Right hindlimb (tissue), 1 donor: Measurements from ENCODE around the gene SOCS6.
"Not testable (repeated sequence)": the region's sequence is repeated elsewhere in the genome, so short reads cannot be mapped to it uniquely, and the experiment has no call there.

Experiments
- DNase-seq: peaks from one replicate; pipeline ENCODE4 v3.0.0-alpha.2; 2018

SOCS6 gene

GRCh38 chr18:70324897-70325296 lies 36.1 kb downstream of the SOCS6 start:
- no peak for DNase-seq

GRCh38 chr18:70326255-70326654 lies 37.4 kb downstream of the SOCS6 start:
- no peak for DNase-seq

- no peak for DNase-seq
Observed at GRCh38 chr18:70328169-70328568, 39.3 kb downstream of the SOCS6 start.

GRCh38 chr18:70329071-70329470 lies 40.2 kb downstream of the SOCS6 start:
- no peak for DNase-seq

- DNase-seq = no peak
Observed at GRCh38 chr18:70330887-70331286, 42.0 kb downstream of the SOCS6 start.

- no peak for DNase-seq
Observed at GRCh38 chr18:70331456-70332097, 42.7 kb downstream of the SOCS6 start.

- DNase-seq = no peak
Observed at GRCh38 chr18:70332694-70333093, 43.8 kb downstream of the SOCS6 start.

GRCh38 chr18:70333316-70333715 lies 44.5 kb downstream of the SOCS6 start:
- DNase-seq = no peak

- no peak for DNase-seq
Observed at GRCh38 chr18:70333757-70334156, 44.9 kb downstream of the SOCS6 start.

GRCh38 chr18:70334264-70334663 lies 45.4 kb downstream of the SOCS6 start:
- DNase-seq = no peak

GRCh38 chr18:70334728-70335329 lies 46.0 kb downstream of the SOCS6 start:
- DNase-seq = no peak

GRCh38 chr18:70335892-70336726 lies 47.3 kb downstream of the SOCS6 start:
- DNase-seq = no peak

GRCh38 chr18:70337139-70337972 lies 48.5 kb downstream of the SOCS6 start:
- no peak for DNase-seq

- no peak for DNase-seq
Observed at GRCh38 chr18:70338890-70339289, 50.0 kb downstream of the SOCS6 start.

GRCh38 chr18:70339915-70340314 lies 51.1 kb downstream of the SOCS6 start:
- DNase-seq = no peak

GRCh38 chr18:70348481-70348880 lies 59.6 kb downstream of the SOCS6 start:
- DNase-seq = not testable (repeated sequence)

GRCh38 chr18:70349316-70349715 lies 60.5 kb downstream of the SOCS6 start:
- no peak for DNase-seq

- DNase-seq = no peak
Observed at GRCh38 chr18:70354080-70354479, 65.2 kb downstream of the SOCS6 start.

GRCh38 chr18:70354771-70355170 lies 65.9 kb downstream of the SOCS6 start:
- DNase-seq = no peak

- DNase-seq = no peak
Observed at GRCh38 chr18:70355620-70356385, 67.0 kb downstream of the SOCS6 start.

- DNase-seq = not testable (repeated sequence)
Observed at GRCh38 chr18:70358105-70358406, 69.2 kb downstream of the SOCS6 start.

GRCh38 chr18:70359071-70359470 lies 70.2 kb downstream of the SOCS6 start:
- no peak for DNase-seq
